ENCODE data around the gene C2orf72.

- TF ChIP-seq EP300 (IDR thresholded peaks at IDR 0.05; ENCODE audit: low read depth): no peak
- TF ChIP-seq CTCF (IDR thresholded peaks at IDR 0.05): no peak
- TF ChIP-seq POLR2A (IDR thresholded peaks at IDR 0.05): no peak
- no peak for TF ChIP-seq POLR2AphosphoS5 (IDR thresholded peaks at IDR 0.05)
These were observed 28.6 kb downstream of the C2orf72 start for GRCh38 chr2:231065966-231066365.

Data from transverse colon (tissue), 4 donors.